Measurements from ENCODE around the gene ACAP3.

The ACAP3 gene

DNA sequence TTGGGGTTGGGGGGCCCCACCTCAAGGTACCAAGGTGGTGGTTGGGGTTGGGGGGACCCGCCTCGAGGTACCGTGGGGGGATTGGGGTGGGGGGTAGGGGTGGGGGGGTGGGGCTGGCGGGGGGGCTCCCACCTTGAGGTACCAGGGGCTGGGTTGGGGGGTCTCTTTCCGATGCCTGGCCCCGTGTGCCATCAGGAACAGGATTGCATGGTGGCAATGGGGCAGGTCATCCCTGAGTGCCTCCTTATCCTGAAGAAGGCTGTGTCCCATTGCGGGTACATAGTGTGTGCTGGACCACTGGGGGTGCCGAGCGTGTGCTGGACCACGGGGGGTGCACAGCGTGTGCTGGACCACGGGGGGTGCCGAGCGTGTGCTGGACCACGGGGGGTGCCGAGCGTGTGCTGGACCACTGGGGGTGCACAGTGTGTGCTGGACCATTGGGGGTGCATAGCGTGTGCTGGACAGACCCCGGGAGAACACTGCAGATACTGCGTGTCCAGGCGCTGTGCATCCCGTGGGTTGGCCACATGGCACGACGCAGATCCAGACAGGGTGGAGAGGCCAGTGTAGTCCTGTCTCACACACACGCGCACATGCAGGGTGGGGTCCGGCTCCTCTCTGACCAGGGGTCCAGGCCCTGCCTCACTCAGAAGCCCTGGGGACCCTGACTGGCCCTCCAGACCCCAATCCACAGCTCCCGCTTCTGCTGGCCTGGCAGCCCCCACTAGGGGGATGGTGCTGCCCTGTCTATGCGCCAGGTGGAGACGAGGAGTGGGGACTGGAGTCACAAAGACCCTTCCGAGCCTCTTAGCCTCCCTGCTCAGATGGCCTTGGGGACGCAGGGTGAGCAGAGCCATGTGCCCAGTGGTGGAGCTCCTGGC lies 23.3 kb downstream of the ACAP3 start:
- DNase-seq: no peak

DNA sequence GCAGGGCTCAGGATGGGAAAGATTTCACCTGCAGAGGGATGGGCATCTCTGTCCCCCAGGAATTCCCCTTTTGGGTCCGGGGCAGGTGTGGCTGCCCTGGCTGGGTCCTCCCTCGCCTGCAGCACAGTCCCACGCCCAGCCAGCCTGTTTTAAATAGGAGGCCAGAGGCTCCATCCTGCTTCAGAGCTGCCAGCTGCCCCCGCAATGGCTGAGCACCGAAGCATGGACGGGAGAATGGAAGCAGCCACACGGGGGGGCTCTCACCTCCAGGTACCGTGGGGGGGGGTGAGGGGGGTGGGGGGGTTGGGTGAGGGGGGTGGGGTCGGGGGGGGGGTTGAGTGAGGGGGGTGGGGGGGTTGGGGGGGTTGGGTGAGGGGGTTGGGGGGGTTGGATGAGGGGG lies 23.9 kb downstream of the ACAP3 start:
- DNase-seq: no peak

DNA sequence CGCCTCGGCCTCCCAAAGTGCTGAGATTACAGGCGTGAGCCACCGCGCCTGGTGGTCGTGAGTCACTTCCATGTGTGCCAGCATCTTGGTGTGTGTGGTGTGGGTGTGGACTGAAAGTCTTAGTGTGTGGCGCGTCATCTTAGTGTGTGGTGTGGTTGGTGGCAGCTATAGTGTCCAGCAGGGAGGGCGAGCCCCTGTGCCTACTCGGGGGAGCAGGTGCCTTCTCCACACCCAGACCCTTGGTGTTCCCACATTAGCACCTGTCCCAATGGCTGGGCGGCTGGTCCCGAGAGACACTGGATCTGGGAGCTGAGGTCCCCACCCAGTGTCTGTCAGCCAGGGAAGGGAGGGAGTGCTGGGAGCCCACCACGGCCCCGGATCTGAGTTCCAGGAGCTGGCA lies 24.7 kb downstream of the ACAP3 start:
- DNase-seq: no peak

- no peak for DNase-seq
Observed at GRCh38 chr1:1281533-1282321, 26.0 kb downstream of the ACAP3 start.

GRCh38 chr1:1280782-1281481 lies 26.8 kb downstream of the ACAP3 start:
- DNase-seq: no peak

- DNase-seq: no peak
Observed at GRCh38 chr1:1279028-1279427, 28.7 kb downstream of the ACAP3 start.

- DNase-seq: no peak
Observed at GRCh38 chr1:1278620-1279019, 29.1 kb downstream of the ACAP3 start.

- no peak for DNase-seq
Observed at GRCh38 chr1:1275836-1276235, 31.9 kb downstream of the ACAP3 start.

DNA sequence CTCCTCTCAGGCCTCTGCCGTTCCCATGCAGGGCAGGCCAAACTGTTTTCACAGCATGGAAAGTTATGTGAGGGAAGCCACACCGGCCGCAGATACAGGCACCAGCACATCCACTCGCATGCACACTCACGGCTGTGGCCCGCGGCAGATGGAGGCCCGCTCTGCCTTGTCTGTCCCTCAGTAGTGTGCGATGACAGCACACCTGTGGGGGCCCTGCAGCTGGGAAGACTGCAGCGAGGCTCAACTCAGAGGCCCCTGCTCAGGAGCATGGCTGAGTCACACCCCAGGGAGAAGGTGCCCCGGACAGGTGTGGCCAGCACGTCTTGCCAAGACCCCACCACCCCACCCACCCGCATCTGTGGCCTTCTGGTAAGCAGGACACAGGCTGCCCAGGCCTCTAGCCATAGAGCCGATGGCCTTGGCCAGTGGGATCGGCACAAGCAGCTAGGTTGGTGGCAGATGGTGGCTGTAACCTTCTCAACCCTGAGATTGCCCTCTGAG lies 32.7 kb downstream of the ACAP3 start:
- no peak for DNase-seq

- DNase-seq: no peak
Observed at GRCh38 chr1:1274299-1274930, 33.3 kb downstream of the ACAP3 start.

GRCh38 chr1:1273512-1274298 lies 34.0 kb downstream of the ACAP3 start, which contains the start of gene UBE2J2:
TSS of gene UBE2J2 (minus strand) at chr1:1273854. CDS start at chr1:1267992, 5,862 bp downstream.
- DNase-seq: peak; percentile 93

- no peak for DNase-seq
Observed at GRCh38 chr1:1273209-1273511, 34.6 kb downstream of the ACAP3 start.

DNA sequence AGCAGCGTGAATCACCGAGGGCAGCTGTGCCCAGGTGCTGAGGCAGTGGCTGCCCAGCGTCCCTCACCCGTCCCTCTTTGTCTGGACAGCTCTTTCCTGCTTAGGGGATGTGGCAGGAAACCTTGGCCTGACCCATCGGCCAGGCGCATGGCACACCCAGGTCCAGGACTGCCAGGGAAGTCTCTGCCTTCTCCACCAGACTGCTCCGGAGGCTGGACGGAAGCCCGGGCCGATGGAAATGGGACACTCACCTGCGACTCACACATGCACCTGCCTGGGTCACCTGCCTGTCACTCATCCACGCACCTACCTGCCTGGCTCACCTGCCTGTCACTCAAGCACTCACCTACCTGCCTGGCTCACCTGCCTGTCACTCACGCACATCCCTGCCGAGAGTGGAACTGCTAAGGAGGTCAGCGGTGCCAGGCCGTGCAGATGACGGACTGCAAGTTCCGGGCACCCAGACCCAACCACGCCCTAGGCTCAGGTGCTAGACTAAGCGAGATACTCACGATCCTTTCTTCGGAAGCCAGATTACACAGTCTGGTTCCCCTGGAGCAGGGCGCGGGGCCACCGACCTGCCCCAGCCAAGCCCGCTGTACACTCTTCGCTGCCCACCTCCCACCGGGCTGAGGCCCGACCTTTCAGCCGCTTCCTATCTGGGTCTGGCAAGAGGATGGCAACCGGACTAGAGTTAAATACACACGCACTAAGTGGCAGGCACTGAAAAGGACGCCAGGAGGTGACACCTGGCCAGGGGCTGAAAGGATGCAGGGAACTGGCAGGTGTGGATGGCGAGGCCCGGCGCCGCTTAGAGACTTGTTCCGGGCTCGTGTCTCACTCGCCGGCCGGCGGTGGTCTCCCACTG lies 35.2 kb downstream of the ACAP3 start:
- DNase-seq: no peak

DNA sequence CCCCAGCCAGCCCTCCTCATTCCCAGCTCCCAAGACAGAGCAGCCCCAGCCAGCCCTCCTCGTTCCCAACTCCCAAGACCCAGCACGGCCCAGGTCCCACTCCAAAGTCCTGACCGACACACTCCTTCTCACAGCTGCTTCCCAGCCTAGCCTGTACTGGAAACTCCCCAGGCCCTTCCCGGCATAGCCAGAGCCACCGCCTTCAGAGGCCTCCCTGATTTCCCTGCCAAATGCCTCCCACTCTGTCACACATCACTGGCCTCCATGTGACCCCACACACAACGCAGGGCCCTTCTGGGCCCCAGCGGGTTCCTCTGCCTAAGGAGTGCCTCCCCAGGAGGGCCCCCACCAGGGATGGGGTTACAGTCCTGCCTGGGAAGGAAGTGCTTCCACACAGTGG lies 36.9 kb downstream of the ACAP3 start:
- no peak for DNase-seq

GRCh38 chr1:1268284-1268682 lies 39.4 kb downstream of the ACAP3 start:
- no peak for DNase-seq

GRCh38 chr1:1267488-1268283 lies 40.0 kb downstream of the ACAP3 start:
- no peak for DNase-seq

GRCh38 chr1:1264868-1265272 lies 42.9 kb downstream of the ACAP3 start:
- DNase-seq: no peak

GRCh38 chr1:1264026-1264425 lies 43.7 kb downstream of the ACAP3 start:
- DNase-seq: no peak

GRCh38 chr1:1262758-1263157 lies 45.0 kb downstream of the ACAP3 start:
- no peak for DNase-seq

- no peak for DNase-seq
Observed at GRCh38 chr1:1262071-1262470, 45.7 kb downstream of the ACAP3 start.

Data from activated CD4-positive, alpha-beta T cell treated with anti-CD3 and anti-CD28 coated beads, Interleukin-2, amount 50 U/mL, for 1 hour (primary cell).